Lower leg skin (tissue), 3 donors: ENCODE measurements around the gene SYNGR3.

Experiments
- POLR2A ChIP-seq, 2 donors: fragments of 450-650 bp; IDR thresholded peaks; one replicate each; pipeline ENCODE4 v1.6.1; 2016 to 2017; ENCODE audit warnings: antibody characterized with exemption in 2 of 2, mild to moderate bottlenecking in 1 of 2, moderate library complexity in 1 of 2
- TF ChIP-seq, protein P1 (sequence below), 3 donors: fragments of 450-650 bp; IDR thresholded peaks; one replicate each; pipeline ENCODE4 v1.5.1; 2016; ENCODE audit warnings: antibody characterized with exemption in 3 of 3, mild to moderate bottlenecking in 3 of 3, moderate library complexity in 2 of 3

DNA sequence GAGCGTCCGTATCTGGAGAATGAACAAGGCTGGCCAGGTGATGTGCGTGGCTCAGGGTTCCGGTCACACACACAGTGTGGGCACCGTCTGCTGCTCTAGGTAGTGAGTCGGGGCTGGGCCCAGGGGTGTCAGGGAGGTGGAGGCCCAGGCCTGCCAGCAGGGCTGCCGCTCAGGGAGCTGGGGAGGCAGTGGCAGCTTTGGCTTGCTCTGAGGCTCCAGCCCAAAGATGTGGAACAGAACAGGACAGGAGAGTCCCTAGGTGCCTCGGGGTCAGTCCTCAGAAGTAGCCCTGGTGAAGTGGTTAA, 13.6 kb upstream of the SYNGR3 start:
- TF ChIP-seq POLR2A (IDR thresholded peaks at IDR 0.05), result no peak
- TF ChIP-seq, protein P1, sequence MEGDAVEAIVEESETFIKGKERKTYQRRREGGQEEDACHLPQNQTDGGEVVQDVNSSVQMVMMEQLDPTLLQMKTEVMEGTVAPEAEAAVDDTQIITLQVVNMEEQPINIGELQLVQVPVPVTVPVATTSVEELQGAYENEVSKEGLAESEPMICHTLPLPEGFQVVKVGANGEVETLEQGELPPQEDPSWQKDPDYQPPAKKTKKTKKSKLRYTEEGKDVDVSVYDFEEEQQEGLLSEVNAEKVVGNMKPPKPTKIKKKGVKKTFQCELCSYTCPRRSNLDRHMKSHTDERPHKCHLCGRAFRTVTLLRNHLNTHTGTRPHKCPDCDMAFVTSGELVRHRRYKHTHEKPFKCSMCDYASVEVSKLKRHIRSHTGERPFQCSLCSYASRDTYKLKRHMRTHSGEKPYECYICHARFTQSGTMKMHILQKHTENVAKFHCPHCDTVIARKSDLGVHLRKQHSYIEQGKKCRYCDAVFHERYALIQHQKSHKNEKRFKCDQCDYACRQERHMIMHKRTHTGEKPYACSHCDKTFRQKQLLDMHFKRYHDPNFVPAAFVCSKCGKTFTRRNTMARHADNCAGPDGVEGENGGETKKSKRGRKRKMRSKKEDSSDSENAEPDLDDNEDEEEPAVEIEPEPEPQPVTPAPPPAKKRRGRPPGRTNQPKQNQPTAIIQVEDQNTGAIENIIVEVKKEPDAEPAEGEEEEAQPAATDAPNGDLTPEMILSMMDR (IDR thresholded peaks at IDR 0.05), result no peak
